ENCODE data around the gene CEACAM21. TPM values are rescaled to one million over a fixed set of nuclear protein-coding genes. Genes with fewer than 3 reads are reported as not detected.

Gene CEACAM21
- total RNA-seq, 2 experiments from 2014 or later, result 30.7 to 34.9 TPM

GRCh38 chr19:41531438-41532311, 44.3 kb upstream of the CEACAM21 start:
- Histone ChIP-seq H3K4me1 (ENCODE audit: insufficient read depth, low read length) (peaks cover 41% of the 10 kb centered on the region), H3K27me3 (ENCODE audit: control insufficient read depth in 1 of 2, insufficient read depth in 2 of 2, low read length in 2 of 2) (no peaks in the 10 kb centered on the region), H3K9me3 (ENCODE audit: control insufficient read depth in 1 of 2, insufficient read depth in 1 of 2, low read length in 2 of 2) (peaks cover 0 to 5% of the 10 kb centered on the region in 2 experiments), H3K27ac (ENCODE audit: low read depth in 1 of 2, low read length in 2 of 2) (peak overlapping the region; percentile 37 to 63), H3K4me3 (ENCODE audit: low read length) (peak overlapping the region; percentile 42), H3K36me3 (ENCODE audit: insufficient read depth, low read length) (no peaks in the 10 kb centered on the region)
- CTCF ChIA-PET, result interaction anchor here (1.0 to 3.2 kb wide), 9 partner anchors 11 to 92 kb away, joined by 3 to 10 read pairs (median 8); partner anchors contain the start of gene DMAC2
- peak; percentile 91 for ATAC-seq (ENCODE audit: poor library complexity)
- no peak for TF ChIP-seq CTCF (IDR thresholded peaks at IDR 0.05)
- Mint-ChIP-seq H3K4me3 (peak overlapping the region; percentile 67), H3K4me1 (ENCODE audit: low read depth) (peaks cover 51% of the 10 kb centered on the region), H3K36me3 (ENCODE audit: low read depth) (no peaks in the 10 kb centered on the region), H3K27me3 (no peaks in the 10 kb centered on the region), H3K9me3 (no peaks in the 10 kb centered on the region), H3K27ac (peak overlapping the region; percentile 78)
- peak; percentile 65 to 96 (median 80) for DNase-seq
- POLR2A ChIA-PET, result interaction anchor here (0.9 to 3.6 kb wide), 14 partner anchors 10 to 781 kb away, joined by 3 to 48 read pairs (median 10); partner anchors contain the start of genes ACTMAP, B9D2, CEACAM21 and DMAC2
- intact Hi-C loops (cut with DNase I, micrococcal nuclease), result loop anchor here in 1 of 2 experiments (1.0 to 2.0 kb wide), 2 partner anchors 10 to 17 kb away; no protein-coding TSS in a partner anchor

GRCh38 chr19:41532526-41532925, 43.4 kb upstream of the CEACAM21 start:
- peak overlapping the region; percentile 78 for H3K27ac Mint-ChIP-seq
- no peaks in the 10 kb centered on the region for H3K36me3 ChIP-seq (ENCODE audit: insufficient read depth, low read length)
- TF ChIP-seq CTCF (IDR thresholded peaks at IDR 0.05), result no peak
- H3K4me1 ChIP-seq (ENCODE audit: insufficient read depth, low read length), result peaks cover 43% of the 10 kb centered on the region
- no peaks in the 10 kb centered on the region for H3K27me3 ChIP-seq (ENCODE audit: control insufficient read depth in 1 of 2, insufficient read depth in 2 of 2, low read length in 2 of 2)
- ATAC-seq (ENCODE audit: poor library complexity), result no peak
- peaks cover 51% of the 10 kb centered on the region for H3K4me1 Mint-ChIP-seq (ENCODE audit: low read depth)
- H3K27me3 Mint-ChIP-seq, result no peaks in the 10 kb centered on the region
- no peaks in the 10 kb centered on the region for H3K36me3 Mint-ChIP-seq (ENCODE audit: low read depth)
- H3K4me3 ChIP-seq (ENCODE audit: low read length), result no peak overlapping the region
- intact Hi-C loops (cut with DNase I, micrococcal nuclease), result no loop called here
- no peak for DNase-seq
- ChIA-PET POLR2A (interaction anchor here (1.1 to 3.6 kb wide), 6 partner anchors 11 to 93 kb away, joined by 6 to 48 read pairs (median 18); partner anchors contain the start of gene DMAC2), CTCF (interaction anchor here (1.0 to 3.2 kb wide), 5 partner anchors 10 to 93 kb away, joined by 3 to 9 read pairs (median 8); partner anchors contain the start of gene DMAC2)
- no peaks in the 10 kb centered on the region for H3K9me3 Mint-ChIP-seq
- H3K27ac ChIP-seq (ENCODE audit: low read depth in 1 of 2, low read length in 2 of 2), result no peak overlapping the region
- H3K4me3 Mint-ChIP-seq, result no peak overlapping the region
- H3K9me3 ChIP-seq (ENCODE audit: control insufficient read depth in 1 of 2, insufficient read depth in 1 of 2, low read length in 2 of 2), result peaks cover 0 to 5% of the 10 kb centered on the region in 2 experiments

- intact Hi-C loops (cut with DNase I, micrococcal nuclease), result no loop called here
- Histone ChIP-seq H3K27me3 (ENCODE audit: control insufficient read depth in 1 of 2, insufficient read depth in 2 of 2, low read length in 2 of 2) (no peaks in the 10 kb centered on the region), H3K4me3 (ENCODE audit: low read length) (no peak overlapping the region), H3K27ac (ENCODE audit: low read depth in 1 of 2, low read length in 2 of 2) (no peak overlapping the region), H3K4me1 (ENCODE audit: insufficient read depth, low read length) (peaks cover 45% of the 10 kb centered on the region), H3K9me3 (ENCODE audit: control insufficient read depth in 1 of 2, insufficient read depth in 1 of 2, low read length in 2 of 2) (peaks cover 0 to 9% of the 10 kb centered on the region in 2 experiments), H3K36me3 (ENCODE audit: insufficient read depth, low read length) (no peaks in the 10 kb centered on the region)
- Mint-ChIP-seq H3K4me1 (ENCODE audit: low read depth) (peaks cover 51% of the 10 kb centered on the region), H3K27ac (peak overlapping the region; percentile 54), H3K9me3 (no peaks in the 10 kb centered on the region), H3K4me3 (peak overlapping the region; percentile 46), H3K36me3 (ENCODE audit: low read depth) (no peaks in the 10 kb centered on the region), H3K27me3 (no peaks in the 10 kb centered on the region)
- ChIA-PET POLR2A (interaction anchor here (0.5 to 3.6 kb wide), 6 partner anchors 13 to 293 kb away, joined by 3 to 48 read pairs (median 3); partner anchors contain the start of gene CEACAM21), CTCF (interaction anchor here (0.7 to 1.0 kb wide), 2 partner anchors 35 to 37 kb away, joined by 3 read pairs; no protein-coding TSS in a partner anchor)
- DNase-seq (no peak), ATAC-seq (ENCODE audit: poor library complexity) (no peak)
- TF ChIP-seq CTCF (IDR thresholded peaks at IDR 0.05), result no peak
Measured at GRCh38 chr19:41533671-41534215, 42.2 kb upstream of the CEACAM21 start.

Data from CD4-positive, alpha-beta T cell (primary cell).